ENCODE measurements around the gene TET1. TPM values are rescaled to one million over a fixed set of nuclear protein-coding genes. Genes with fewer than 3 reads are reported as not detected.
"Not testable (repeated sequence)": the region's sequence is repeated elsewhere in the genome, so short reads cannot be mapped to it uniquely, and the experiment has no call there.

TET1 gene
- total and polyA plus RNA-seq, 10 donors = 0.04 to 3.1 (median 2.1) TPM

- no peaks in the 10 kb centered on the region for H3K27me3 ChIP-seq (replicated peaks in 1 of 7)
- intact Hi-C loops (cut with DNase I; ENCODE audit: low total_unique reads) = no loop called here
These were observed 42.3 kb downstream of the TET1 start for GRCh38 chr10:68602434-68602833.

GRCh38 chr10:68603766-68604165 is 43.6 kb downstream of the TET1 start:
- no peaks in the 10 kb centered on the region for H3K27me3 ChIP-seq (replicated peaks in 1 of 7)
- DNase-seq = no peak
- TF ChIP-seq CTCF (IDR thresholded peaks at IDR 0.05 in 8 of 11, conservative IDR thresholded peaks at IDR 0.05 in 3 of 11) (no peak), POLR2A (IDR thresholded peaks at IDR 0.05) (no peak), POLR2AphosphoS5 (IDR thresholded peaks at IDR 0.05) (no peak)
- no peaks in the 10 kb centered on the region for H3K36me3 ChIP-seq
- 95 to 98% (median 96%) methylated on average over 3 of the region's 3 CpGs for WGBS, 5 donors
- H3K27ac ChIP-seq = no peak overlapping the region
- peaks cover 0 to 39% (median 28%) of the 10 kb centered on the region in 6 donors for H3K4me1 ChIP-seq
- H3K9me3 ChIP-seq = no peaks in the 10 kb centered on the region
- intact Hi-C loops (cut with DNase I; ENCODE audit: low total_unique reads) = no loop called here
- H3K4me3 ChIP-seq = no peak overlapping the region

More at GRCh38 chr10:68602434-68602833, 42.3 kb downstream of the TET1 start:
- no peak for TF ChIP-seq CTCF (IDR thresholded peaks at IDR 0.05 in 8 of 11, conservative IDR thresholded peaks at IDR 0.05 in 3 of 11)
- TF ChIP-seq POLR2A (IDR thresholded peaks at IDR 0.05) = no peak
- no peak for TF ChIP-seq POLR2AphosphoS5 (IDR thresholded peaks at IDR 0.05)
- DNase-seq = no peak
- 91 to 99% (median 92%) methylated on average over 2 of the region's 2 CpGs for WGBS, 5 donors
- Histone ChIP-seq H3K4me1 (peaks cover 0 to 39% (median 28%) of the 10 kb centered on the region in 6 donors), H3K4me3 (no peak overlapping the region), H3K9me3 (no peaks in the 10 kb centered on the region), H3K27ac (no peak overlapping the region), H3K36me3 (no peaks in the 10 kb centered on the region)

- no peak for DNase-seq
- no peak overlapping the region for H3K4me3 ChIP-seq
- H3K27me3 ChIP-seq (replicated peaks in 1 of 7) = no peaks in the 10 kb centered on the region
- H3K27ac ChIP-seq = no peak overlapping the region
- H3K9me3 ChIP-seq = no peaks in the 10 kb centered on the region
- 95 to 100% (median 100%) methylated on average over 1 of the region's 1 CpG for WGBS, 5 donors
- intact Hi-C loops (cut with DNase I; ENCODE audit: low total_unique reads) = no loop called here
- no peaks in the 10 kb centered on the region for H3K36me3 ChIP-seq
- H3K4me1 ChIP-seq = peaks cover 0 to 35% (median 24%) of the 10 kb centered on the region in 6 donors
- TF ChIP-seq POLR2AphosphoS5 (IDR thresholded peaks at IDR 0.05) = no peak
- TF ChIP-seq POLR2A (IDR thresholded peaks at IDR 0.05) = no peak
- TF ChIP-seq CTCF (IDR thresholded peaks at IDR 0.05 in 8 of 11, conservative IDR thresholded peaks at IDR 0.05 in 3 of 11) = no peak
These were observed 44.3 kb downstream of the TET1 start for GRCh38 chr10:68604441-68604840.

- Histone ChIP-seq H3K4me1 (peaks cover 0 to 10% (median 3%) of the 10 kb centered on the region in 6 donors), H3K9me3 (no peaks in the 10 kb centered on the region), H3K27me3 (replicated peaks in 1 of 7) (no peaks in the 10 kb centered on the region), H3K27ac (no peak overlapping the region), H3K4me3 (no peak overlapping the region), H3K36me3 (no peaks in the 10 kb centered on the region)
- no peak for DNase-seq
- 83 to 90% (median 86%) methylated on average over 5 of the region's 5 CpGs for WGBS, 5 donors
- no peak for TF ChIP-seq POLR2A (IDR thresholded peaks at IDR 0.05)
- no peak for TF ChIP-seq CTCF (IDR thresholded peaks at IDR 0.05 in 8 of 11, conservative IDR thresholded peaks at IDR 0.05 in 3 of 11)
- no peak for TF ChIP-seq POLR2AphosphoS5 (IDR thresholded peaks at IDR 0.05)
- intact Hi-C loops (cut with DNase I; ENCODE audit: low total_unique reads) = no loop called here
These were observed 46.8 kb downstream of the TET1 start for GRCh38 chr10:68606918-68607317.

GRCh38 chr10:68610023-68610422 is 49.9 kb downstream of the TET1 start:
- H3K4me3 ChIP-seq; H3K36me3 ChIP-seq; H3K4me1 ChIP-seq; H3K9me3 ChIP-seq; intact Hi-C loops (cut with DNase I; ENCODE audit: low total_unique reads); H3K27me3 ChIP-seq (replicated peaks in 1 of 7); DNase-seq; H3K27ac ChIP-seq: not testable (repeated sequence)
- 91 to 98% (median 96%) methylated on average over 10 of the region's 10 CpGs for WGBS, 5 donors
